CMK (cell line): Measurements from ENCODE around the gene GSE1.

Experiments used
- DNase-seq: peaks from one replicate; pipeline ENCODE4 v3.0.0-alpha.2; 2010; ENCODE audit warnings: low read depth

The GSE1 gene

GRCh38 chr16:85645021-85645589, 32.0 kb downstream of the GSE1 start:
- DNase-seq: no peak

DNA sequence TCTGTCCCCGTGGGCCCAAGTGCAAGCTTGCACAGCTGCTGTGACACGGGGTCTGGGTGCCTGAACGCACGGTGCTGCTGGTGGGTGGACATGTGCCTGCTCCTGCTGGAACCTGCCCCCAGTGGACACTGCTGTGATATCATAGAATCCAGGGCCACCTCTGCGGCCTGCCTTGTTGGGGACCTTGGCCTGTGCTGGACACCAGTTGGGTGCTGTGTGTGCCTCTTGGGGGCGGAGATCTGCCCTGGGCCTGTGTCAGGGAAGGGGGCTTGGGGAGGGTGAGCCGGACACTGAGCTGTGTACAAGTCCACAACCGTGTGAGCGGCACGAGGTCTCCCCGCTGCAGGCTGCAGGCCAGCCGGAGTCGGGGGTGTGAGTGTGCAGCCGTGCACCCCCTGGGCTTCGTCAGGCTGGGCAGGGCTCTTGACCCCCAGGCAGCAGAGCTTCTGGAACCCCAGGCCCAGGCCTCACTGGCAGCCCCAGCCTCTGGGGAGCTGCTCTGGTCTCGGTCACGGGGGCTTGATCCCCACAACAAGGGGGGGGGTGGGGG, 33.3 kb downstream of the GSE1 start:
- no peak for DNase-seq

DNA sequence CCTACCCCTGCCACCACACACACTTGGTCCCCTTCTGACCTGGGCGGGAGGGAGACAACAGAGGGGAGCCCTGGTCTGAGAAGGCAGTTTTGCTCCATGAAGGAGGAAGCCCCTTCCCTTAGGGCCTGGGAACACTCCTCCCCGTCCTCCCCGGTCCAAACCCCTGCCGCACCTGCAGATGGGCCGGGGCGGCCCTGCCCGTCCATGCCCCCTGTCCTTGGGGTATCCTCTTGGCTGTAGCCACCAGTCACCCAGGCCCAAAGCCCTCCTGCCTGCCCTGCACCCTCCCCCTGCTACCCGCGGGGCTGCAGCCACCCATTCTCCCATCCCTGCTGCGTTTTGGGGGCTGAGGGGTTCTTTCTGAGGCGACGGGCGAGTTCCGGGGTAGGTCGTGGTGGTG, 33.9 kb downstream of the GSE1 start:
- DNase-seq: no peak

GRCh38 chr16:85648070-85648714, 35.1 kb downstream of the GSE1 start:
- no peak for DNase-seq

GRCh38 chr16:85648805-85649204, 35.7 kb downstream of the GSE1 start:
- no peak for DNase-seq

DNA sequence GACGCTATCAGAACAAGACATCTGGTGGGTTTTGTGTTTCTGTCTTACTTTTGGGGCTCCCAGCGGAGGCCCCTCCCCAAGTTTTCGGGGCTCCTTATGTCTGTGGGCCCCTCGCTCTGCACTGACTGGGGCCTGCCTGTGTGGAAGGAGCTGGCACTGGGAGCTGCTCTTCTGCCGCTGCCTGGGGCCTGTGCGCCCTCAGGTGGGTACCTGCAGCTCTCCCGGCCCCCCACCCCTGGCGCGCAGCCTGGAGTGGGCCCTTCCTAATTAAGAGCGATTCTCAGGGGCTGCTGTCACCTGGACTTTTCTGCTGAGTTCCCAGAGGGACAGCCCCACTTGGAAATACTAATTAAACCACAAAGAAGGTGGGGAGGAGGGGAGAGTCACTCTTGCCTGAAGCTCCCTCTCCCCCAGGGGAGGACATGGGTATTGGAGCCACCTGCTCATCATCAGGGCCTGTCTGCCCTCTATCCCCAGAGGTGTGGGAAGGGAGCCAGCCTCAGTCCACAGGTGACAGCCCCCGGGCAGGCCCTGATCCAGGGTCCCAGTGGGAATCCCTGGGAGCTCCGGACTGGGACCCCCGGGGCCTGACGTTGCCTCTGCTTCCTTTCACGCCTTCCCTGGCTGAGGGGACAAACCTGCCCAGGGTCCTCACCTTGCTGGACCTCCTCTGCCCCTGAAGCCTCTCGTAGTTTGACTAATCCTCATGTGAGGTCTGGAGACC, 36.5 kb downstream of the GSE1 start:
- no peak for DNase-seq

GRCh38 chr16:85650135-85650843, 37.2 kb downstream of the GSE1 start:
- no peak for DNase-seq

DNA sequence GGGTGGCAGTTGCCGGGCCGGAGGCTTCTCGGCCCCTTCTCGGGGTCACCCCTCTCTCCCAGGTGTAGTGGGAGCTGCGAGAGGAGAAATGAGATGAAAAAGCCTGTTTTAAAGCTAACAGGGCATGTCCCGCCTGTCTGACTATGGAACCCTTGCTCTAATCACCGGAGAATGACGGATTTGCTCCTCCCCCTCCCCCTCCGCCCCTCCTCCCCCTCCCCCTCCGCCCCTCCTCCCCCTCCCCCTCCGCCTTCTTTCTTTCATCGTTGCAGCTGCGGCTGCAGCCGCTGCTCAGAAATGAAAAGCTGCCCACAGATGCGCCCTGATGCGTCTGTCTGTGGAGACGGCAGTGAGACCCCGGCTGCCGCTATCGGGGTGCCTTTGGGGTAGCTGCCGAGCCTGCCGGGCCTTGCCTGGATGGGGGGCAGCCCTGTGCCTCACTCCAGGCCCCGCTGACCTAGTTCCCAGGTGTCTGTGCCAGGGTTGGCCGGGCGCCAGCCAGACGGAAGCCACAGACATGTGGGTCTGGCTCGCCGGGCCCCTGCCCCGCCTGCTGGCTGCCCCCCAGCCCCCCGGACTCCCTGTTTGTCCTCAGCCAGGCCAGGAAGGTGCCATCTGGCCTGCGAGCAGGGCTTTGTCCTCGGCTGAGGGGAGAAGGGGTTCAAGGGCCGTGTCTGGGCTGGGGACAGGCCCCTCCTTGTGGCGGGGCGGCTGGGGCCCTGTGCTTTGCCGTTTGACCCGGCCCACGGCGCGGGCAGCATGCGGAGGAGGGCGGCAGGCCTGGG, 37.9 kb downstream of the GSE1 start:
- no peak for DNase-seq

- DNase-seq: no peak
These were observed 38.7 kb downstream of the GSE1 start for GRCh38 chr16:85651629-85652430.

- DNase-seq: no peak
These were observed 39.5 kb downstream of the GSE1 start for GRCh38 chr16:85652431-85653221.

DNA sequence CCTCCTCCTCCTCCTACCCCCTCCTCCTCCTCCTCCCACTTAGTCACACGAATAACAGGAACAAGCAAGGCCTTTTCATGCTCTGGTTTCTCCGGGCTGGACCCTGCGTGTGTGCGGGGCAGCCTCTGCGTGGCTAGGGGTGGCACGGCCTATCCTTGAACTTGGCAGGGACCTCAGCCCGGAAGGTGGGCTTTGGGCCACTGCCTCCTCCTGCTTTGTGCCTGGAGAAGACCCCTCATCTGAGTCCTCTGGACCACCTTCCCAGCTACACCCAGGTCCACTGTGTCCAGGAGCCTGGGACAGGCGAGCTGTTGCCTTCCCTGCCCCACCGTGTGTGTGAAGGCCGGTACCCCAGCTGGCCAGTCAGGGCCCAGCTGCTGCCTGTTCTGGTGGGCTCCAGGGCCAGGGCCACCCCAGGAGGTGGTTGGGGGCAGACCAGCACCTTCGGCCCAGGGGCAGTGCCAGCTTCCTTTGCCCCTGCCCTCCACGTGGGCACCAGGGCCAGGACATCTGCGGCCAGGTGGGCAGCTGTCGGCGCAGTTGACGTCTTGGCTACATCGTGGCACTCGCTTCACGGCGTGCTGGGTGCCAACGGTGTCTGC, 40.3 kb downstream of the GSE1 start:
- no peak for DNase-seq

DNA sequence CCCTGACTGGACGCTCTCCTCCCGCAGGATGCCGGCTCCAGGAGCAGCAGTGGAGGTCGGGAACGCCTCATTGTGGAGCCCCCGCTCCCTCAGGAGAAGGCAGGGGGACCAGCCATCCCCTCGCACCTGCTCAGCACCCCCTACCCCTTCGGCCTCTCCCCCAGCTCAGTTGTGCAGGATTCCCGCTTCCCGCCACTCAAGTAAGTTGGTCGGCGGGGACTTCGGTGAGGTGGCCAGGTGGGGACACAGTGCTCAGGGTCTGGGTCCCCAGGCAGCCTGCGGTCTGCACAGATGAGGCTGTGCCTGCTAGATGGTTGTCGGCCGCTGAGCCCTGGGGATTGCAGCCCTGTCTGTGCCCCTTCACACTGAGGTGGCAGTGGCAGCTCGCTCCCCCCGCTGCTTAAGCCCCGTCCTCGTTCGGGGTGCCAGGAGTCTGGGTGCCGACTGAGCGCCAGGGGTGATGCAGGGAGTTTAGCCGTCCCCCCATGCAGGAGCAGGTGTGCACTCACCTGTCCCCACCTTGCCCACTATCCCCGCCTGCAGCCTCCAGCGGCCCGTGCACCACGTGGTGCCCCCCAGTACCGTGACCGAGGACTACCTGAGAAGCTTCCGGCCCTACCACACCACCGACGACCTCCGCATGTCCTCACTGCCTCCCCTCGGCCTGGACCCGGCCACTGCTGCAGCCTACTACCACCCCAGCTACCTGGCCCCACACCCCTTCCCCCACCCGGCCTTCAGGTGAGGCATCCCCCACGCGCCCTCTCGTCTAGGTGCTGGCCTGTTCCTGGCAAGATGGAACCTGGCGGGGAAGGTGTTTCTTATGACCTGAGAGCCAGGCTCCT, 41.4 kb downstream of the GSE1 start:
- DNase-seq: no peak

DNA sequence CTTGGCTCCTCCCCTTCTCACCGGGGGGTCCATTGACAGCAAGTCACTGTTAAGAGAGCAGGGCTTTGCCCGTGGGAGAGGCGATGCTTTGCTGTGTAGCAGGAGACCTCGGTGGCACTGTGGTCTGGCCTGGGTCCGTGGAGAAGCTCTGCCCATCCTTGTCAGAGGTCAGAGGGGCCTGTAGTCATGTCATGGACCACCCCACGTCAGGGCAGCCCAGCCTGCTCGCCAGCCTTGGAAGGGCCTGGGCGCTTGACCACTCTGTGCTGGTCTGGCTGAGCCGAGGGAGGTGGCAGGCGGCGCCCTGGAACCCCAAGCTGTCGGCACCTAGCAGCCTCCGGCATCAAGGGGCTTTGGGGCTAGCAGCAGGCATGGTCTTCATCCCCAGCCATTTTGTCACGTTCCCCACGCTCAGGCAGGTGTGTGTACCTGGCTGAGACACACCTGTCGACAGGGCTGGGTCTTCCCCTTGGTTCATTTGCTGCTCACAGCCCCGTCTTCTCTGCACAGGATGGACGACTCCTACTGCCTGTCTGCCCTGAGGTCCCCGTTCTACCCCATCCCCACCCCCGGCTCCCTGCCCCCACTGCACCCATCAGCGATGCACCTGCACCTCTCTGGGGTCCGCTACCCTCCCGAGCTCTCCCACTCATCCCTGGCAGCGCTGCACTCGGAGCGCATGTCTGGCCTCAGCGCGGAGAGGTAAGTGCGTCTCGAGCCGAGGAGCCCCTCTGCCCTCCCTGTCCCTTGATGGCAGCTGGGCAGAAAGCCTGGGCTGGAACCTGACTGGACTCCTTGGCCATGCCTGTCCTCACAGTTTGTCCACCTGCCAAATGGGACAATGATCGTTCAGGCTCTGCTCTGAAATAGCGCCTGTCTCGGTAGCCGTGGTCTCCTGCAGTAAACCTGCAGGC, 42.4 kb downstream of the GSE1 start:
- DNase-seq: no peak

DNA sequence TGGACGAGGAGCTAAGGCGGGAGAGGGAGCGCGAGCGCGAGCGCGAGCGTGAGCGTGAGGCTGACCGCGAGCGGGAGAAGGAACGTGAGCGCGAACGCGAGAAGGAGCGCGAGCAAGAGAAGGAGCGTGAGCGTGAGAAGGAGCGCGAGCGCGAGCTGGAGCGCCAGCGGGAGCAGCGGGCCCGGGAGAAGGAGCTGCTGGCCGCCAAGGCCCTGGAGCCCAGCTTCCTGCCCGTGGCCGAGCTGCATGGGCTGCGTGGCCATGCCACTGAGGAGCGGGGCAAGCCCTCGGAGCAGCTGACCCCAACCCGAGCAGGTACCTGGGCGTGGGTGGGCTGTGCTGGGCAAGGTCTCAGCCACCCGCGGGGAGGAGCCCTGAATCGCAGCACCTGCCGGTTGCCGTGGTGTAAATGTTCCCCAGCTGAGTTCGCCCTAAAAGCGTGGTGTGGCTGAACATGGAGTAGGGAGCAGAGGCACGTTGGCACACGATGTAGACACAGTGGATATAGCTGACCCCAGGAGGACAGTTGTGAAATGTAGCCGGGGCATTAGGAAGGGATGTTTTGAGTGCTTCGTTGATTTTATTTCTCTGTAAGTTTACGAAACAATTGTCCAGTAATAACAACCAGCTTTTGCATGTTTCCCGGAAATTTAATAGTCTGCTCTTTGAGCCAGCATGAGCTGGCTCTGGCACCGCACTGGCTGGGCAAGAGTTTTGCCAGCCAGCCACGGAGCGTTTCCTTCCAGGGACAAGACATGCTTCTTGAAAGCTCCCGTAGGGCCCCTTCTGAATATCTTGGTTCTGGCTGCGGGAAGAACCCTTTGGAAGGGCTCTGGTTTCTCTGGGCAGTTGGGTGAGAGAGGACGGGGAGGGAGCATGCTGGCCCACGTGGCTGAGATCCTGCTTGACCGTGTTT, 43.5 kb downstream of the GSE1 start:
- DNase-seq: no peak

- no peak for DNase-seq
These were observed 44.1 kb downstream of the GSE1 start for GRCh38 chr16:85657267-85657650.

- DNase-seq: no peak
These were observed 44.9 kb downstream of the GSE1 start for GRCh38 chr16:85657996-85658395.
